ENCODE data around the gene UNC119B.

The UNC119B gene

DNA sequence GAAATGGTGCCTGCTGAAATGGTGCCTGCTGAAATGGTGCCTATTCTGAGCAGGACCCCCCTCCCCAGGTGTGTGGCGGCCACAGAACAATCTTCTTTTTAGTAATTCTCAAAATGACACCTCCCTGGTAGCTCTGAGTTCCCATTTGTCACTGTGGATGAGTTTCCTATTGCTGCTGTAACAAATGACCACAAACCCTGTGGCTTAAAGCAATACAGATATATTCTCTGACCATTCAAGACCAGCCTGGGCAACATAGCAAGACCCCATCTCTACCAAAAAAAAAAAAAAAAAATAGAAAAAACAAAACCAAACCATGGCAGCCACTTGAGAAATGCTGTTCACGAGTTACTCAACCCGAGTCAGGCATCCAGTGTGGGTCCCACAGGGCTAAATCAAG is 23.3 kb downstream of the UNC119B start:
- Histone ChIP-seq H3K9me3 (ENCODE audit: control insufficient read depth, insufficient read depth, low read depth, low read length) (no peaks in the 10 kb centered on the region), H3K4me3 (ENCODE audit: low read depth, low read length) (no peak overlapping the region), H3K36me3 (ENCODE audit: control insufficient read depth in 2 of 2, insufficient read depth in 1 of 2, low read length in 2 of 2) (peaks cover 5 to 41% of the 10 kb centered on the region in 2 experiments; a peak in 2 of 3 replicates), H3K27ac (ENCODE audit: extremely low read depth, low read depth, low read length) (no peak overlapping the region), H3K4me1 (ENCODE audit: control insufficient read depth, insufficient read depth, low read length) (no peaks in the 10 kb centered on the region)
- peak; percentile 80; the same call in 1 of the 2 replicates for TF ChIP-seq ZNF121 (tag by site-specific recombination; IDR thresholded peaks at IDR 0.05)
- TF ChIP-seq ZNF324 (tag by site-specific recombination; IDR thresholded peaks at IDR 0.05) = no peak
- ChIA-PET POLR2A (interaction anchor here (0.7 kb wide), 1 partner anchor 14 kb away, joined by 4 read pairs; no protein-coding TSS in a partner anchor), CTCF (interaction anchor here (0.6 kb wide), 1 partner anchor 280 kb away, joined by 3 read pairs; no protein-coding TSS in a partner anchor)

DNA sequence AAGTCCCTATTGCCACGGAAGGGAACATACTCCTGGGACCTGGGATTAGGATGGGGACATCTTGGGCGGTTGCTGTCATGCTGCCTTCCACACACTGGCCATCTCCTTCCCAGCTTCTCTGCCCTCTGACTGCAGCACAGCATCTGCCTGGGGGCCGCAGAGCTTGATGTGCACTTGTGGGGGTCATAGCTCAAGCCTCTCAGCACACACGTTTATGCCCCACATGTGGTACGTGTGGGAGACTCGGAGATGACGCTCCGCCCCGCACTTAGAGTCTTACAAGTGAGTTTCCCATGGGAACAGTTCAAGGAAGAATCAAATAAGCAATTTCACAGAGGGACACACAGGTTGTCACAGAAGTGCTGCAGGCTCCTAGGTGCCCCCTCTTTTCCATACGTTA is 24.0 kb downstream of the UNC119B start:
- Histone ChIP-seq H3K9me3 (ENCODE audit: control insufficient read depth, insufficient read depth, low read depth, low read length) (no peaks in the 10 kb centered on the region), H3K27ac (ENCODE audit: extremely low read depth, low read depth, low read length) (no peak overlapping the region), H3K4me1 (ENCODE audit: control insufficient read depth, insufficient read depth, low read length) (no peaks in the 10 kb centered on the region), H3K4me3 (ENCODE audit: low read depth, low read length) (no peak overlapping the region), H3K36me3 (ENCODE audit: control insufficient read depth in 2 of 2, insufficient read depth in 1 of 2, low read length in 2 of 2) (peaks cover 4 to 43% of the 10 kb centered on the region in 2 experiments; a peak in 2 of 3 replicates)
- TF ChIP-seq, protein P1, sequence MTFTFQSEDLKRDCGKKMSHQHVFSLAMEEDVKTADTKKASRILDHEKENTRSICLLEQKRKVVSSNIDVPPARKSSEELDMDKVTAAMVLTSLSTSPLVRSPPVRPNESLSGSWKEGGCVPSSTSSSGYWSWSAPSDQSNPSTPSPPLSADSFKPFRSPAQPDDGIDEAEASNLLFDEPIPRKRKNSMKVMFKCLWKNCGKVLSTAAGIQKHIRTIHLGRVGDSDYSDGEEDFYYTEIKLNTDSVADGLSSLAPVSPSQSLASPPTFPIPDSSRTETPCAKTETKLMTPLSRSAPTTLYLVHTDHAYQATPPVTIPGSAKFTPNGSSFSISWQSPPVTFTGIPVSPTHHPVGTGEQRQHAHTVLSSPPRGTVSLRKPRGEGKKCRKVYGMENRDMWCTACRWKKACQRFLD (tag by site-specific recombination; IDR thresholded peaks at IDR 0.05) = no peak
- TF ChIP-seq ZNF324 (tag by site-specific recombination; IDR thresholded peaks at IDR 0.05) = no peak
- TF ChIP-seq ZFP37 (tag by site-specific recombination; IDR thresholded peaks at IDR 0.05) = no peak
- TF ChIP-seq ZNF404 (tag by site-specific recombination; IDR thresholded peaks at IDR 0.05) = no peak
- no peak for TF ChIP-seq BCL11A (tag by site-specific recombination; IDR thresholded peaks at IDR 0.05; ENCODE audit: low read depth)
- TF ChIP-seq ZNF560 (tag by site-specific recombination; IDR thresholded peaks at IDR 0.05; ENCODE audit: borderline replicate concordance) = no peak
- no peak for TF ChIP-seq MYNN (tag by site-specific recombination; IDR thresholded peaks at IDR 0.05; ENCODE audit: borderline replicate concordance)
- TF ChIP-seq, protein P2, sequence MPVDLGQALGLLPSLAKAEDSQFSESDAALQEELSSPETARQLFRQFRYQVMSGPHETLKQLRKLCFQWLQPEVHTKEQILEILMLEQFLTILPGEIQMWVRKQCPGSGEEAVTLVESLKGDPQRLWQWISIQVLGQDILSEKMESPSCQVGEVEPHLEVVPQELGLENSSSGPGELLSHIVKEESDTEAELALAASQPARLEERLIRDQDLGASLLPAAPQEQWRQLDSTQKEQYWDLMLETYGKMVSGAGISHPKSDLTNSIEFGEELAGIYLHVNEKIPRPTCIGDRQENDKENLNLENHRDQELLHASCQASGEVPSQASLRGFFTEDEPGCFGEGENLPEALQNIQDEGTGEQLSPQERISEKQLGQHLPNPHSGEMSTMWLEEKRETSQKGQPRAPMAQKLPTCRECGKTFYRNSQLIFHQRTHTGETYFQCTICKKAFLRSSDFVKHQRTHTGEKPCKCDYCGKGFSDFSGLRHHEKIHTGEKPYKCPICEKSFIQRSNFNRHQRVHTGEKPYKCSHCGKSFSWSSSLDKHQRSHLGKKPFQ (tag by site-specific recombination; IDR thresholded peaks at IDR 0.05) = no peak
- TF ChIP-seq, protein P3, sequence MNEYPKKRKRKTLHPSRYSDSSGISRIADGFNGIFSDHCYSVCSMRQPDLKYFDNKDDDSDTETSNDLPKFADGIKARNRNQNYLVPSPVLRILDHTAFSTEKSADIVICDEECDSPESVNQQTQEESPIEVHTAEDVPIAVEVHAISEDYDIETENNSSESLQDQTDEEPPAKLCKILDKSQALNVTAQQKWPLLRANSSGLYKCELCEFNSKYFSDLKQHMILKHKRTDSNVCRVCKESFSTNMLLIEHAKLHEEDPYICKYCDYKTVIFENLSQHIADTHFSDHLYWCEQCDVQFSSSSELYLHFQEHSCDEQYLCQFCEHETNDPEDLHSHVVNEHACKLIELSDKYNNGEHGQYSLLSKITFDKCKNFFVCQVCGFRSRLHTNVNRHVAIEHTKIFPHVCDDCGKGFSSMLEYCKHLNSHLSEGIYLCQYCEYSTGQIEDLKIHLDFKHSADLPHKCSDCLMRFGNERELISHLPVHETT (tag by site-specific recombination; IDR thresholded peaks at IDR 0.05) = no peak
- TF ChIP-seq ZNF76 (tag by site-specific recombination; IDR thresholded peaks at IDR 0.05; ENCODE audit: borderline replicate concordance, low read depth) = no peak
- TF ChIP-seq ZNF777 (tag by site-specific recombination; IDR thresholded peaks at IDR 0.05; ENCODE audit: borderline replicate concordance) = no peak
- TF ChIP-seq RBAK (tag by site-specific recombination; IDR thresholded peaks at IDR 0.05) = no peak
- TF ChIP-seq ZNF302 (tag by site-specific recombination; IDR thresholded peaks at IDR 0.05; ENCODE audit: low read depth) = no peak
- TF ChIP-seq TSHZ1 (tag by site-specific recombination; IDR thresholded peaks at IDR 0.05; ENCODE audit: borderline replicate concordance) = no peak
- TF ChIP-seq, protein P4, sequence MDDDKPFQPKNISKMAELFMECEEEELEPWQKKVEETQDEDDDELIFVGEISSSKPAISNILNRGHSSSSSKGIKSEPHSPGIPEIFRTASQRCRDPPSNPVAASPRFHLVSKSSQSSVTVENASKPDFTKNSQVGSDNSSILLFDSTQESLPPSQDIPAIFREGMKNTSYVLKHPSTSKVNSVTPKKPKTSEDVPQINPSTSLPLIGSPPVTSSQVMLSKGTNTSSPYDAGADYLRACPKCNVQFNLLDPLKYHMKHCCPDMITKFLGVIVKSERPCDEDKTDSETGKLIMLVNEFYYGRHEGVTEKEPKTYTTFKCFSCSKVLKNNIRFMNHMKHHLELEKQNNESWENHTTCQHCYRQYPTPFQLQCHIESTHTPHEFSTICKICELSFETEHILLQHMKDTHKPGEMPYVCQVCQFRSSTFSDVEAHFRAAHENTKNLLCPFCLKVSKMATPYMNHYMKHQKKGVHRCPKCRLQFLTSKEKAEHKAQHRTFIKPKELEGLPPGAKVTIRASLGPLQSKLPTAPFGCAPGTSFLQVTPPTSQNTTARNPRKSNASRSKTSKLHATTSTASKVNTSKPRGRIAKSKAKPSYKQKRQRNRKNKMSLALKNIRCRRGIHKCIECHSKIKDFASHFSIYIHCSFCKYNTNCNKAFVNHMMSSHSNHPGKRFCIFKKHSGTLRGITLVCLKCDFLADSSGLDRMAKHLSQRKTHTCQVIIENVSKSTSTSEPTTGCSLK (tag by site-specific recombination; IDR thresholded peaks at IDR 0.05) = no peak
- no peak for TF ChIP-seq ZNF350 (tag by site-specific recombination; IDR thresholded peaks at IDR 0.05)
- no peak for TF ChIP-seq ZNF2 (tag by site-specific recombination; IDR thresholded peaks at IDR 0.05)
- CTCF ChIA-PET = interaction anchor here (0.6 kb wide), 1 partner anchor 279 kb away, joined by 3 read pairs; no protein-coding TSS in a partner anchor
- POLR2A ChIA-PET = no interaction called here

All from HEK293 (cell line).